ENCODE data around the gene FMNL1. TPM values are rescaled to one million over a fixed set of nuclear protein-coding genes. Genes with fewer than 3 reads are reported as not detected.

FMNL1 gene
- polyA plus RNA-seq, 2 of the 4 experiments (the other 2 are of a cell fraction) = 8.6 to 43.9 TPM

DNA sequence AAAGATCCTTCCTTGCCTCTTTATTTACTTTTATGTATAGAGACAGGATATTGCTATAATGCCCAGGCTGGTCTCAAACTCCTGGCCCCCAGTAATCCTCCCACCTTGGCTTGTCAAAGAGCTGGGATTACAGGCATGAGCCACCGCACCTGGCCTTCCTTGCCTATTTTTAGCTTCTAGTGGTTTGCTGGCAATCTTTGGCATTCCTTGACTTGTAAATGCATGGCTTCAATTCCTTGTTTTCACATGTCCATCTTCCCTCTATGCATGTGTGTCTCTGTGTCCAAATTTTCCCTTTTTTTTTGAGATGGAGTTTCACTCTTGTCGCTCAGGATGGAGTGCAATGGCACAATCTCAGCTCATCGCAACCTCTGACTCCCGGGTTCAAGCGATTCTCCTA lies 37.5 kb upstream of the FMNL1 start:
- Histone ChIP-seq H3K4me1 (peaks cover 23% of the 10 kb centered on the region), H3K27ac (peak overlapping the region; percentile 60 to 79), H3K4me3 (no peak overlapping the region), H3K4me2 (peak overlapping the region; percentile 37; the same call in 2 of the 3 replicates), H3K9me3 (no peaks in the 10 kb centered on the region)
- no peak for TF ChIP-seq PHF8 (IDR thresholded peaks at IDR 0.05; ENCODE audit: borderline replicate concordance, low read depth)
- TF ChIP-seq, protein P1, sequence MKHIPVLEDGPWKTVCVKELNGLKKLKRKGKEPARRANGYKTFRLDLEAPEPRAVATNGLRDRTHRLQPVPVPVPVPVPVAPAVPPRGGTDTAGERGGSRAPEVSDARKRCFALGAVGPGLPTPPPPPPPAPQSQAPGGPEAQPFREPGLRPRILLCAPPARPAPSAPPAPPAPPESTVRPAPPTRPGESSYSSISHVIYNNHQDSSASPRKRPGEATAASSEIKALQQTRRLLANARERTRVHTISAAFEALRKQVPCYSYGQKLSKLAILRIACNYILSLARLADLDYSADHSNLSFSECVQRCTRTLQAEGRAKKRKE (CRISPR knock-in tag; IDR thresholded peaks at IDR 0.05; ENCODE audit: low read depth) = no peak
- TF ChIP-seq, protein P2, sequence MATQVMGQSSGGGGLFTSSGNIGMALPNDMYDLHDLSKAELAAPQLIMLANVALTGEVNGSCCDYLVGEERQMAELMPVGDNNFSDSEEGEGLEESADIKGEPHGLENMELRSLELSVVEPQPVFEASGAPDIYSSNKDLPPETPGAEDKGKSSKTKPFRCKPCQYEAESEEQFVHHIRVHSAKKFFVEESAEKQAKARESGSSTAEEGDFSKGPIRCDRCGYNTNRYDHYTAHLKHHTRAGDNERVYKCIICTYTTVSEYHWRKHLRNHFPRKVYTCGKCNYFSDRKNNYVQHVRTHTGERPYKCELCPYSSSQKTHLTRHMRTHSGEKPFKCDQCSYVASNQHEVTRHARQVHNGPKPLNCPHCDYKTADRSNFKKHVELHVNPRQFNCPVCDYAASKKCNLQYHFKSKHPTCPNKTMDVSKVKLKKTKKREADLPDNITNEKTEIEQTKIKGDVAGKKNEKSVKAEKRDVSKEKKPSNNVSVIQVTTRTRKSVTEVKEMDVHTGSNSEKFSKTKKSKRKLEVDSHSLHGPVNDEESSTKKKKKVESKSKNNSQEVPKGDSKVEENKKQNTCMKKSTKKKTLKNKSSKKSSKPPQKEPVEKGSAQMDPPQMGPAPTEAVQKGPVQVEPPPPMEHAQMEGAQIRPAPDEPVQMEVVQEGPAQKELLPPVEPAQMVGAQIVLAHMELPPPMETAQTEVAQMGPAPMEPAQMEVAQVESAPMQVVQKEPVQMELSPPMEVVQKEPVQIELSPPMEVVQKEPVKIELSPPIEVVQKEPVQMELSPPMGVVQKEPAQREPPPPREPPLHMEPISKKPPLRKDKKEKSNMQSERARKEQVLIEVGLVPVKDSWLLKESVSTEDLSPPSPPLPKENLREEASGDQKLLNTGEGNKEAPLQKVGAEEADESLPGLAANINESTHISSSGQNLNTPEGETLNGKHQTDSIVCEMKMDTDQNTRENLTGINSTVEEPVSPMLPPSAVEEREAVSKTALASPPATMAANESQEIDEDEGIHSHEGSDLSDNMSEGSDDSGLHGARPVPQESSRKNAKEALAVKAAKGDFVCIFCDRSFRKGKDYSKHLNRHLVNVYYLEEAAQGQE (IDR thresholded peaks at IDR 0.05) = no peak
- no peak for TF ChIP-seq HDAC2 (IDR thresholded peaks at IDR 0.05)
- no peak for TF ChIP-seq CHD4 (IDR thresholded peaks at IDR 0.05; ENCODE audit: borderline replicate concordance)
- no peak for TF ChIP-seq EHMT2 (IDR thresholded peaks at IDR 0.05; ENCODE audit: low read depth)
- TF ChIP-seq FOXS1 (CRISPR knock-in tag; IDR thresholded peaks at IDR 0.05) = no peak
- TF ChIP-seq EHF (CRISPR knock-in tag; IDR thresholded peaks at IDR 0.05) = no peak
- TF ChIP-seq NR3C1 (IDR thresholded peaks at IDR 0.05) = no peak
- TF ChIP-seq SMC3 (IDR thresholded peaks at IDR 0.05) = no peak
- TF ChIP-seq, protein P3, sequence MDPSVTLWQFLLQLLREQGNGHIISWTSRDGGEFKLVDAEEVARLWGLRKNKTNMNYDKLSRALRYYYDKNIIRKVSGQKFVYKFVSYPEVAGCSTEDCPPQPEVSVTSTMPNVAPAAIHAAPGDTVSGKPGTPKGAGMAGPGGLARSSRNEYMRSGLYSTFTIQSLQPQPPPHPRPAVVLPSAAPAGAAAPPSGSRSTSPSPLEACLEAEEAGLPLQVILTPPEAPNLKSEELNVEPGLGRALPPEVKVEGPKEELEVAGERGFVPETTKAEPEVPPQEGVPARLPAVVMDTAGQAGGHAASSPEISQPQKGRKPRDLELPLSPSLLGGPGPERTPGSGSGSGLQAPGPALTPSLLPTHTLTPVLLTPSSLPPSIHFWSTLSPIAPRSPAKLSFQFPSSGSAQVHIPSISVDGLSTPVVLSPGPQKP (IDR thresholded peaks at IDR 0.05; ENCODE audit: low read depth, low read length) = no peak
- TF ChIP-seq, protein P4, sequence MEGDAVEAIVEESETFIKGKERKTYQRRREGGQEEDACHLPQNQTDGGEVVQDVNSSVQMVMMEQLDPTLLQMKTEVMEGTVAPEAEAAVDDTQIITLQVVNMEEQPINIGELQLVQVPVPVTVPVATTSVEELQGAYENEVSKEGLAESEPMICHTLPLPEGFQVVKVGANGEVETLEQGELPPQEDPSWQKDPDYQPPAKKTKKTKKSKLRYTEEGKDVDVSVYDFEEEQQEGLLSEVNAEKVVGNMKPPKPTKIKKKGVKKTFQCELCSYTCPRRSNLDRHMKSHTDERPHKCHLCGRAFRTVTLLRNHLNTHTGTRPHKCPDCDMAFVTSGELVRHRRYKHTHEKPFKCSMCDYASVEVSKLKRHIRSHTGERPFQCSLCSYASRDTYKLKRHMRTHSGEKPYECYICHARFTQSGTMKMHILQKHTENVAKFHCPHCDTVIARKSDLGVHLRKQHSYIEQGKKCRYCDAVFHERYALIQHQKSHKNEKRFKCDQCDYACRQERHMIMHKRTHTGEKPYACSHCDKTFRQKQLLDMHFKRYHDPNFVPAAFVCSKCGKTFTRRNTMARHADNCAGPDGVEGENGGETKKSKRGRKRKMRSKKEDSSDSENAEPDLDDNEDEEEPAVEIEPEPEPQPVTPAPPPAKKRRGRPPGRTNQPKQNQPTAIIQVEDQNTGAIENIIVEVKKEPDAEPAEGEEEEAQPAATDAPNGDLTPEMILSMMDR (IDR thresholded peaks at IDR 0.05) = no peak
- TF ChIP-seq EP300 (IDR thresholded peaks at IDR 0.05) = no peak
- no peak for TF ChIP-seq KDM1A (IDR thresholded peaks at IDR 0.05; ENCODE audit: low read depth)
- POLR2A ChIA-PET = interaction anchor here (0.6 kb wide), 1 partner anchor 73 kb away, joined by 3 read pairs; no protein-coding TSS in a partner anchor
- DNase-seq (ENCODE audit: low read depth in 1 of 2, low spot score in 1 of 2) = no peak
- whole genome bisulfite sequencing (ENCODE audit: missing lambda C conversion rate) = 95% methylated on average over 5 of the region's 5 CpGs
- ATAC-seq = no peak
- FAIRE-seq = no peak
- CTCF ChIA-PET = interaction anchor here (1.1 to 43.5 kb wide), 9 partner anchors 9 to 49 kb away, joined by 3 to 2147 read pairs (median 9); partner anchors contain the start of genes ACBD4, FMNL1, HEXIM1 and HEXIM2

DNA sequence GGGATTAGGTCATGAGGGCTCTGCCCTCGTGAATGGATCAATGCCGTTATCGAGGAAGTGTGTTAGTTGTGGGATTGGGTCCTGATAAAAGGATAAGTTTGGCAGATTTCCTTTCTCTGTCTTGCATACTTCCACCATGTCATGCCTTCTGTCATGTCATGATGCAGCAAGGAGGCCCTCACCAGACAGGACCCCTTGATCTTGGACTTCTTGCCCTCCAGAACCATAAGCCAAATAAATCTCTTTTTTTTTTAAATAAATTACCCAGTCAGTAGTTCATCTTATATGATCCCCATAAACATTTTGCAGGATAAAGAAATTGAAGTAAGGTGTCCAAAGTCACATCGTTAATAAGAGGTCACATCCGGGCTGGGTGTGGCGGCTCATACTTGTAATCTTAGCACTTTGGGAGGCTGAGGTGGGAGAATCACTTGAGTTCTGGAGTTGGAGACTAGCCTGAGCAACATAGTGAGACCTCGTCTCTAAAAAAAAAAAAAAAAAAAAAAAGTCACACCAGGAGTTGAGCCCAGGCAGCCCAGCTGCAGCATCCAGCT lies 34.8 kb upstream of the FMNL1 start:
- 82% methylated on average over 7 of the region's 7 CpGs for WGBS (ENCODE audit: missing lambda C conversion rate)
- ATAC-seq = no peak
- H3K4me2 ChIP-seq = no peak overlapping the region
- H3K4me1 ChIP-seq = peaks cover 43% of the 10 kb centered on the region
- peak overlapping the region in 1 of 2 experiments; percentile 17; a peak in 2 of 6 replicates for H3K27ac ChIP-seq
- ChIA-PET POLR2A (no interaction called here), CTCF (interaction anchor here (0.7 to 52.3 kb wide), 4 partner anchors 11 to 52 kb away, joined by 3 to 2147 read pairs (median 35); partner anchors contain the start of genes ACBD4, HEXIM1 and HEXIM2)
- DNase-seq (ENCODE audit: low read depth in 1 of 2, low spot score in 1 of 2) = no peak
- H3K4me3 ChIP-seq = no peak overlapping the region
- no peaks in the 10 kb centered on the region for H3K9me3 ChIP-seq
- FAIRE-seq = no peak
- TF ChIP-seq HEYL (CRISPR knock-in tag; IDR thresholded peaks at IDR 0.05) (no peak), MAZ (IDR thresholded peaks at IDR 0.05; ENCODE audit: borderline replicate concordance, low read depth, low read length) (no peak), MAFK (IDR thresholded peaks at IDR 0.05; ENCODE audit: partially characterized antibody) (no peak), MYC (IDR thresholded peaks at IDR 0.05; ENCODE audit: borderline replicate concordance, low read length) (no peak), ZSCAN20 (CRISPR knock-in tag; IDR thresholded peaks at IDR 0.05) (no peak), BHLHE40 (IDR thresholded peaks at IDR 0.05; ENCODE audit: low read depth, low read length) (no peak), KDM1A (IDR thresholded peaks at IDR 0.05; ENCODE audit: low read depth) (no peak), NPAS2 (CRISPR knock-in tag; IDR thresholded peaks at IDR 0.05; ENCODE audit: borderline replicate concordance) (no peak)
- TF ChIP-seq, protein P5, sequence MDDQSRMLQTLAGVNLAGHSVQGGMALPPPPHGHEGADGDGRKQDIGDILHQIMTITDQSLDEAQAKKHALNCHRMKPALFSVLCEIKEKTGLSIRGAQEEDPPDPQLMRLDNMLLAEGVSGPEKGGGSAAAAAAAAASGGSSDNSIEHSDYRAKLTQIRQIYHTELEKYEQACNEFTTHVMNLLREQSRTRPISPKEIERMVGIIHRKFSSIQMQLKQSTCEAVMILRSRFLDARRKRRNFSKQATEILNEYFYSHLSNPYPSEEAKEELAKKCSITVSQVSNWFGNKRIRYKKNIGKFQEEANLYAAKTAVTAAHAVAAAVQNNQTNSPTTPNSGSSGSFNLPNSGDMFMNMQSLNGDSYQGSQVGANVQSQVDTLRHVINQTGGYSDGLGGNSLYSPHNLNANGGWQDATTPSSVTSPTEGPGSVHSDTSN (IDR thresholded peaks at IDR 0.05) = no peak
- TF ChIP-seq, protein P6, sequence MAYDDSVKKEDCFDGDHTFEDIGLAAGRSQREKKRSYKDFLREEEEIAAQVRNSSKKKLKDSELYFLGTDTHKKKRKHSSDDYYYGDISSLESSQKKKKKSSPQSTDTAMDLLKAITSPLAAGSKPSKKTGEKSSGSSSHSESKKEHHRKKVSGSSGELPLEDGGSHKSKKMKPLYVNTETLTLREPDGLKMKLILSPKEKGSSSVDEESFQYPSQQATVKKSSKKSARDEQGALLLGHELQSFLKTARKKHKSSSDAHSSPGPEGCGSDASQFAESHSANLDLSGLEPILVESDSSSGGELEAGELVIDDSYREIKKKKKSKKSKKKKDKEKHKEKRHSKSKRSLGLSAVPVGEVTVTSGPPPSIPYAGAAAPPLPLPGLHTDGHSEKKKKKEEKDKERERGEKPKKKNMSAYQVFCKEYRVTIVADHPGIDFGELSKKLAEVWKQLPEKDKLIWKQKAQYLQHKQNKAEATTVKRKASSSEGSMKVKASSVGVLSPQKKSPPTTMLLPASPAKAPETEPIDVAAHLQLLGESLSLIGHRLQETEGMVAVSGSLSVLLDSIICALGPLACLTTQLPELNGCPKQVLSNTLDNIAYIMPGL (CRISPR knock-in tag; IDR thresholded peaks at IDR 0.05; ENCODE audit: borderline replicate concordance) = no peak
- TF ChIP-seq, protein P7, sequence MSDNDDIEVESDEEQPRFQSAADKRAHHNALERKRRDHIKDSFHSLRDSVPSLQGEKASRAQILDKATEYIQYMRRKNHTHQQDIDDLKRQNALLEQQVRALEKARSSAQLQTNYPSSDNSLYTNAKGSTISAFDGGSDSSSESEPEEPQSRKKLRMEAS (IDR thresholded peaks at IDR 0.05) = no peak
